ENCODE data around the gene BPIFB2.

Gene BPIFB2

DNA sequence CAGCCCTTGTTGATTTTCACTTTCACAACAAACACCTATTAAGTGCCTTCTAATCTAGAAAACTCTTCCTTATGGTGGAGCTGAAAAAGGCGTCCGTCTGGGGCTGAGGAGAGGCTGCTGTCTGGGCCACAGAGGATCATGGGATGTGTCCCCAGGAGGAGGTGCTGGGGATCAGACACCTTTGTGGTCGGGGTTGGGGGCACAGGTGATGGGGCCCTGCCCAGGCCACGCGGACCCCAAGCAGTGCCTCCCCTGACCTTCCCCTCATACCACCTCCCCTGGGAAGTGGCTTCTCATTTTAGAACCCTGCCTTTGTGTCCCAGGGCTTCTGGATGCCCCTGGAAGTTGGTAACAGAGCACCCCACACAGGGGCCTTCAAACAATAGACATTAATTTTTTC is 44.3 kb upstream of the BPIFB2 start:
- DNase-seq (ENCODE audit: low read depth): no peak
- in situ Hi-C loops (cut with HindIII; ENCODE audit: low sequenced_read_pairs): no loop called here
- TF ChIP-seq, protein P1, sequence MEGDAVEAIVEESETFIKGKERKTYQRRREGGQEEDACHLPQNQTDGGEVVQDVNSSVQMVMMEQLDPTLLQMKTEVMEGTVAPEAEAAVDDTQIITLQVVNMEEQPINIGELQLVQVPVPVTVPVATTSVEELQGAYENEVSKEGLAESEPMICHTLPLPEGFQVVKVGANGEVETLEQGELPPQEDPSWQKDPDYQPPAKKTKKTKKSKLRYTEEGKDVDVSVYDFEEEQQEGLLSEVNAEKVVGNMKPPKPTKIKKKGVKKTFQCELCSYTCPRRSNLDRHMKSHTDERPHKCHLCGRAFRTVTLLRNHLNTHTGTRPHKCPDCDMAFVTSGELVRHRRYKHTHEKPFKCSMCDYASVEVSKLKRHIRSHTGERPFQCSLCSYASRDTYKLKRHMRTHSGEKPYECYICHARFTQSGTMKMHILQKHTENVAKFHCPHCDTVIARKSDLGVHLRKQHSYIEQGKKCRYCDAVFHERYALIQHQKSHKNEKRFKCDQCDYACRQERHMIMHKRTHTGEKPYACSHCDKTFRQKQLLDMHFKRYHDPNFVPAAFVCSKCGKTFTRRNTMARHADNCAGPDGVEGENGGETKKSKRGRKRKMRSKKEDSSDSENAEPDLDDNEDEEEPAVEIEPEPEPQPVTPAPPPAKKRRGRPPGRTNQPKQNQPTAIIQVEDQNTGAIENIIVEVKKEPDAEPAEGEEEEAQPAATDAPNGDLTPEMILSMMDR (IDR thresholded peaks at IDR 0.05; ENCODE audit: low read depth, low read length, missing control alignments): no peak
- H3K4me3 ChIP-seq (ENCODE audit: low read depth, low read length): no peak overlapping the region

DNA sequence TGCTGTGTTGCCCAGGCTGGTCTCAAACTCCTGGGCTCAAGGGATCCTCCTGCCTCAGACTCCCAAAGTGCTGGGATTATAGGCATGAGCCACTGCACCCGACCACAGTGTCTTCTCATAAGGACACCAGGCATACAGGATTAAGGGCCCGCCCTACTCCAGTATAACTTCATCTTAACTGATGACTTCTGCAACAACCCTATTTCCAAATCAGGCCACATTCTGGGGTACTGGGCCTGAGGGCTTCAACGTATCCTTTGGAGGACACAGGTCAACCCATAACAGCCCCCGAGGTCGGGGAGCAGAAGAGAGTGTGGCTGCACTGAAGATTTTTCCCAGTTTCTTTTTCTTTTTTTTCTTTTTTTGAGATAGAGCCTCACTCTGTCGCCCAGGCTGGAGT is 42.9 kb upstream of the BPIFB2 start:
- TF ChIP-seq, protein P1 (IDR thresholded peaks at IDR 0.05; ENCODE audit: low read depth, low read length, missing control alignments): no peak
- in situ Hi-C loops (cut with HindIII; ENCODE audit: low sequenced_read_pairs): no loop called here
- no peak overlapping the region for H3K4me3 ChIP-seq (ENCODE audit: low read depth, low read length)
- no peak for DNase-seq (ENCODE audit: low read depth)

DNA sequence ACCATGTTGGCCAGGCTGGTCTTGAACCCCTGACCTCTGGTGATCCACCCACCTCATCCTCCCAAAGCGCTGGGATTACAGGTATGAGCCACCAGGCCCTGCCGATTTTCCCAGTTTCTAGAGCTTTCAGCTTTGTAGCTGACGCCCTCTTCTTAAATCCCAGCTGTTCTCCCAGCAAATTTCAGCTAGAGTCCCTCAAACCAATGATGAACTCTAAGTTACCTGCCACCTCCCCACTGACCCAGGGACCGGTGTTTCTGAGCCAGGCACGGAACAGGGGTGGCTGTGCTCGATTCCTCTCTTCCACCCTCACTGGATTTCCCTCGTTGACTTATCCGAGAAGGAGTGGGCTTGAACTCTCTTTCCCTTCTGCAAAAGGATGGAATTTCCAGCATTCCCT is 42.4 kb upstream of the BPIFB2 start:
- TF ChIP-seq, protein P1 (IDR thresholded peaks at IDR 0.05; ENCODE audit: low read depth, low read length, missing control alignments): no peak
- DNase-seq (ENCODE audit: low read depth): no peak
- in situ Hi-C loops (cut with HindIII; ENCODE audit: low sequenced_read_pairs): no loop called here
- H3K4me3 ChIP-seq (ENCODE audit: low read depth, low read length): no peak overlapping the region

DNA sequence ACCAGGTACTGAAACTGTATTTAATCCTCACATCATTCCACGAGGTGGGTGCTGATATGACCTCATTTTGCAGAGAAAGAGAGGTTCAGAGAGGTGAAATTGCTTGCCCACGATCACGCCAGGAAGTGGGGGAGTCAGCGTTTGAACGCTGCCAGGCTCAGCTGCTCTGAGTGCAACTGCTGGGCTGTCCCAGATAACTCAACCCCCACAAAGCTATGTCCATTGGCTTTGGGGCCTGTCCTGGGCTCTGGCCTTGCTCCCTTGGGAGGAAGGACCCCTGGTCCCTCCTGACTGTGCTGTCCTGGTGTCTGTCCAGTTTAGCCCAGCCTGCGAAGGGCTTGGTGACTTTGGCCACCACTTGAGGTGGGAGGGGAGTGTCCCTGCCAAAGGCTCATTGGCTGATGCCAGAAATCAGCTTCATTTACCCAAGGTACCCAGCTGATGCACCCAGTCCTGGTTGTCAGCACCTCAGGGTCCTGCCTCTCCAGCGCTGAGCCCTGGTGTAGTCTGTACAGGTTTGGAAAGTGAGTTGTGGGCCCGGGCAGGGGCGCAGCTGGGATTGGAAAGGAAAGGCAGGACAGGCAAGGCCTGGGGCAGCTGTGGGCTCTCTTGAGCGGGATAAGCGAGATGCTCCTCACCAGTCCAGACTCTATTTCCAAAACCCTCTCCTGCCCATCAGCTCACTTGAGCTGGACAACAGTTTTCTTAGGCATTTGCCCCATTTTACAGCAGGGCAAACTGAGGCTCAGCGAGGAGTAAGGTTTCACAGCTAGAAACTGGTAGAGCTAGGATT is 41.7 kb upstream of the BPIFB2 start:
- DNase-seq (ENCODE audit: low read depth): no peak
- TF ChIP-seq, protein P1 (IDR thresholded peaks at IDR 0.05; ENCODE audit: low read depth, low read length, missing control alignments): no peak
- in situ Hi-C loops (cut with HindIII; ENCODE audit: low sequenced_read_pairs): no loop called here
- no peak overlapping the region for H3K4me3 ChIP-seq (ENCODE audit: low read depth, low read length)

DNA sequence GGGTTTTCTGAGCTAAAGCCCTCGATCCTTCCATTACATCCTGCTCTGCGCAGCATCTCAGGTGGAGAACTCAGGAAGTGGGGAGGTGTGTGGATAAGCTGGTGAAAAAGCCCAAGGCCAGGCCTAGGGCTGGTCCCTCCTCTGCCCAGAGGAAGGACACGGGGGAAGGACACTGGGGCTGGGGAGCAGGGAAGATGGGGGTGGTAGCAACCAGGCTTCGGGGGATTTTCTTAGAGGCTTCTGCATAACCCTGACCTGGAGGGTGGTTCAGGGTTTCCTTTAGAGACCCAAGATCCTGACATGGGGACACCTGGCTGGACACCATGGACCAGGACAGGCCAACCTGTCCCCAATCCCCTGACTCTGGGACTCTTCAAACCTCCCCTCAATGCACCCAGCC is 41.1 kb upstream of the BPIFB2 start:
- no peak overlapping the region for H3K4me3 ChIP-seq (ENCODE audit: low read depth, low read length)
- in situ Hi-C loops (cut with HindIII; ENCODE audit: low sequenced_read_pairs): no loop called here
- no peak for DNase-seq (ENCODE audit: low read depth)
- TF ChIP-seq, protein P1 (IDR thresholded peaks at IDR 0.05; ENCODE audit: low read depth, low read length, missing control alignments): no peak

DNA sequence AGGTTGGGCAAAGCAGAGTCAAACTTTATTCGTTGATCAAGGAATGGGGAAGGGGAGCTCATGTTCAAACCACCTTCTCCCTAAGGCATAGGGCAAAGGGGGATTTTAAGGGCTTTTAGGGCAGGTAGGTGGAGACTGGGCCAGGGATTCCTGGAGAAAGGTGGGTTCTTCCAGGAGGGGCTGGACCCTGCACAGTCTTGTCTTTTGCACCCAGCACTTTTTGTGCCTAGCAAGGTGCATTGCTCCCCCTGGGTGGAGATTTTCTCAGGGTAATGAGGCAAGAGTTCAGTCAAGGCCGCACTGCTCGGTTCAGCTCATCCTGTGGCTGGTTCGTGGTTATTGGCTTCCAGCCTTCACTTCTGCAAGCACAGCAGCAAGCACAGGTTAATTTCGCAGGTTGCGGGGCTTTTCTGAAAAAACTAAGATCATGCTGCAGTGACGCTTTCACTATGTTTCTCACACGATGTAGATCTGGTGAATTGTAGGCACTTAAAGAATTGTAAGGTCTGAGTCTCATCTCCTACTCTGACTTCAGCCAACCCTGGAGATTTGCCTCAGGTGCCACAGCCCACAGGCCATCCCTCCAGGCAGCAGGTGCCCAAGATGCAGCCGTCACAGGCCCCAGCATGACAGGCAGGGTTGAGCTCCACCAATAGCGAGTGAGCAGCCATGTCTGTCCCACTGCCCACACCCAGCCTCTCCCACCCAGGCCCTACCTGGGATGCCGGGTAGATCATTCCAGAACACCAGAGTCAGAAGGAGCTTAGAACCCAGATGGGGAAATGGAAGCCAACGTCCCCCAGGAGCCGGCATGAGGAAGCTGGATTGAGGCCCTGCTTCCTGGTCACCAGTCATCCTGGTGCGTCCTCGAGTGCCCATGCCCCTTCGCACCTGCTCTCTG is 40.4 kb upstream of the BPIFB2 start:
- TF ChIP-seq, protein P1 (IDR thresholded peaks at IDR 0.05; ENCODE audit: low read depth, low read length, missing control alignments): no peak
- DNase-seq (ENCODE audit: low read depth): no peak
- no peak overlapping the region for H3K4me3 ChIP-seq (ENCODE audit: low read depth, low read length)
- in situ Hi-C loops (cut with HindIII; ENCODE audit: low sequenced_read_pairs): no loop called here
